ENCODE data around the gene CBX4. TPM values are rescaled to one million over a fixed set of nuclear protein-coding genes. Genes with fewer than 3 reads are reported as not detected.

The CBX4 gene
- total and polyA plus RNA-seq, 2 of the 13 experiments (the other 11 are each of a cell fraction or from before 2014, with no cell fraction given): 25.8 to 50.8 TPM

- peak; percentile 65 for ATAC-seq
- Histone ChIP-seq H4K20me1 (ENCODE audit: insufficient read depth, low read length) (no peaks in the 10 kb centered on the region), H3K4me1 (ENCODE audit: insufficient read depth, low read length) (peaks cover 80% of the 10 kb centered on the region), H3K27me3 (ENCODE audit: control insufficient read depth in 1 of 2, insufficient read depth in 2 of 2, low read length in 2 of 2) (no peaks in the 10 kb centered on the region), H3K36me3 (replicated peaks in 1 of 2; ENCODE audit: control insufficient read depth in 1 of 2, insufficient read depth in 2 of 2, low read length in 2 of 2) (no peaks in the 10 kb centered on the region), H3K79me2 (ENCODE audit: insufficient read depth, low read length) (no peaks in the 10 kb centered on the region), H3K9me3 (ENCODE audit: low read length) (no peaks in the 10 kb centered on the region), H3K4me2 (ENCODE audit: low read depth, low read length) (peak overlapping the region; percentile 99), H3K27ac (ENCODE audit: extremely low read length, insufficient read depth, low read length) (peak overlapping the region; percentile 85), H3K9ac (ENCODE audit: insufficient read depth, low read depth, low read length) (peak overlapping the region; percentile 92), H3K4me3 (replicated peaks in 1 of 3; ENCODE audit: insufficient read depth in 1 of 3, low read depth in 2 of 3, low read length in 3 of 3) (peak overlapping the region; percentile 63 to 87 (median 77)), H2AFZ (ENCODE audit: low read length) (no peak overlapping the region)
- DNase-seq (ENCODE audit: low spot score): no peak
- ChIA-PET CTCF (ENCODE audit: low intra/inter-chr PET ratio, low total read pairs) (interaction anchor here (1.4 to 2.6 kb wide), 2 partner anchors 62 to 147 kb away, joined by 3 to 6 read pairs; no protein-coding TSS in a partner anchor), POLR2A (interaction anchor here (0.9 to 9.7 kb wide), 14 partner anchors 8 to 146 kb away, joined by 3 to 333 read pairs (median 6); partner anchors contain the start of gene CBX8)
- BruUV-seq (replicated peaks): TSS peak; percentile 81
- no peak for FAIRE-seq
- in situ Hi-C loops (cut with HindIII; ENCODE audit: extremely low pct_ligation_motif_present, low pct_unique_long_range_greater_than_20kb): loop anchor here (5.0 kb wide), 1 partner anchor 83 kb away; no protein-coding TSS in a partner anchor
- WGBS (ENCODE audit: low lambda C conversion rate): 4% methylated on average over 44 of the region's 89 CpGs
- intact Hi-C loops (cut with micrococcal nuclease; ENCODE audit: unreplicated experiment): loop anchor here (2.0 kb wide), 1 partner anchor 149 kb away; no protein-coding TSS in a partner anchor
- TF ChIP-seq CHCHD3 (CRISPR knock-in tag; IDR thresholded peaks at IDR 0.05) (peak; percentile 97), HNF1B (CRISPR knock-in tag; IDR thresholded peaks at IDR 0.05) (no peak), SP5 (CRISPR knock-in tag; IDR thresholded peaks at IDR 0.05; ENCODE audit: borderline replicate concordance, low read depth) (peak; percentile 60), ZNF318 (CRISPR knock-in tag; IDR thresholded peaks at IDR 0.05) (peak; percentile 53; the same call in 1 of the 2 replicates), CBX2 (IDR thresholded peaks at IDR 0.05; ENCODE audit: low read depth, low read length) (no peak), CBX2 (CRISPR knock-in tag; IDR thresholded peaks at IDR 0.05; ENCODE audit: low read depth) (no peak; the same call in 1 of the 2 replicates), ZNF367 (CRISPR knock-in tag; IDR thresholded peaks at IDR 0.05; ENCODE audit: borderline replicate concordance) (no peak), HMG20A (CRISPR knock-in tag; IDR thresholded peaks at IDR 0.05; ENCODE audit: borderline replicate concordance) (no peak), JUND (CRISPR knock-in tag; IDR thresholded peaks at IDR 0.05) (no peak), ZNF503 (CRISPR knock-in tag; IDR thresholded peaks at IDR 0.05) (no peak; the same call in 1 of the 2 replicates)
Measured at GRCh38 chr17:79843816-79844800, 4.9 kb upstream of the CBX4 start.
